Parathyroid adenoma (tissue), 2 donors: ENCODE data around the gene RGS3.

Experiments
- H2AFZ ChIP-seq: fragments of 300-600 bp; sonication (generic); one replicate; pipeline ENCODE4 v1.7.0; 2017; ENCODE audit warnings: antibody characterized with exemption, mild to moderate bottlenecking
- H3K27ac ChIP-seq: fragments of 300-600 bp; sonication (generic); one replicate; pipeline ENCODE4 v1.7.0; 2017
- H3K27me3 ChIP-seq: fragments of 300-600 bp; sonication (generic); one replicate; pipeline ENCODE4 v1.7.0; 2017; ENCODE audit warnings: low read length; ENCODE audit not compliant: control insufficient read depth, insufficient read depth
- H3K36me3 ChIP-seq: fragments of 300-600 bp; sonication (generic); one replicate; pipeline ENCODE4 v1.7.0; 2017; ENCODE audit warnings: low read length; ENCODE audit not compliant: control insufficient read depth, insufficient read depth
- H3K4me1 ChIP-seq: fragments of 300-600 bp; sonication (generic); one replicate; pipeline ENCODE4 v1.7.0; 2017; ENCODE audit warnings: control low read depth
- H3K4me2 ChIP-seq: fragments of 300-600 bp; sonication (generic); one replicate; pipeline ENCODE4 v1.7.0; 2017; ENCODE audit warnings: low read length
- H3K4me3 ChIP-seq: fragments of 300-600 bp; sonication (generic); one replicate; pipeline ENCODE4 v1.7.0; 2017; ENCODE audit warnings: low read depth, low read length
- H3K79me2 ChIP-seq: fragments of 300-600 bp; sonication (generic); one replicate; pipeline ENCODE4 v1.7.0; 2017; ENCODE audit warnings: control low read depth
- H3K9ac ChIP-seq: fragments of 300-600 bp; sonication (generic); one replicate; pipeline ENCODE4 v1.7.0; 2017; ENCODE audit warnings: mild to moderate bottlenecking
- H3K9me3 ChIP-seq: fragments of 300-600 bp; sonication (generic); one replicate; pipeline ENCODE4 v1.7.0; 2017; ENCODE audit warnings: low read length; ENCODE audit not compliant: control insufficient read depth
- CTCF ChIP-seq: fragments of 300-600 bp; sonication (generic); IDR thresholded peaks from one replicate; pipeline ENCODE4 v1.7.0; 2017; ENCODE audit warnings: antibody characterized with exemption, mild to moderate bottlenecking
- donor health status: primary hyperparathyroidism.

The RGS3 gene

GRCh38 chr9:113529336-113530009 lies 65.9 kb downstream of the RGS3 start:
- H3K27ac ChIP-seq, result no peak overlapping the region
- no peaks in the 10 kb centered on the region for H3K9me3 ChIP-seq
- H3K36me3 ChIP-seq, result no peaks in the 10 kb centered on the region
- H3K4me1 ChIP-seq, result no peaks in the 10 kb centered on the region
- H3K4me2 ChIP-seq, result no peak overlapping the region
- no peak overlapping the region for H3K4me3 ChIP-seq
- no peak for TF ChIP-seq CTCF
- H2AFZ ChIP-seq, result no peak overlapping the region
- no peak overlapping the region for H3K9ac ChIP-seq
- H3K27me3 ChIP-seq, result no peaks in the 10 kb centered on the region
- H3K79me2 ChIP-seq, result no peaks in the 10 kb centered on the region

GRCh38 chr9:113530022-113530635 lies 66.6 kb downstream of the RGS3 start:
- Histone ChIP-seq H3K4me3 (no peak overlapping the region), H3K27ac (no peak overlapping the region), H3K4me2 (no peak overlapping the region), H2AFZ (no peak overlapping the region), H3K27me3 (no peaks in the 10 kb centered on the region), H3K9me3 (no peaks in the 10 kb centered on the region), H3K36me3 (no peaks in the 10 kb centered on the region), H3K4me1 (no peaks in the 10 kb centered on the region), H3K9ac (no peak overlapping the region), H3K79me2 (no peaks in the 10 kb centered on the region)
- TF ChIP-seq CTCF, result no peak

- Histone ChIP-seq H3K4me1 (no peaks in the 10 kb centered on the region), H3K27me3 (no peaks in the 10 kb centered on the region), H3K36me3 (no peaks in the 10 kb centered on the region), H3K4me3 (no peak overlapping the region), H3K9me3 (no peaks in the 10 kb centered on the region), H2AFZ (no peak overlapping the region), H3K79me2 (no peaks in the 10 kb centered on the region), H3K9ac (no peak overlapping the region), H3K4me2 (no peak overlapping the region), H3K27ac (no peak overlapping the region)
- no peak for TF ChIP-seq CTCF
Measured at GRCh38 chr9:113530942-113531341, 67.4 kb downstream of the RGS3 start.

GRCh38 chr9:113531919-113532808 lies 68.6 kb downstream of the RGS3 start:
- H3K9ac ChIP-seq, result no peak overlapping the region
- H3K27me3 ChIP-seq, result no peaks in the 10 kb centered on the region
- TF ChIP-seq CTCF, result no peak
- H3K36me3 ChIP-seq, result no peaks in the 10 kb centered on the region
- H3K27ac ChIP-seq, result no peak overlapping the region
- H3K4me3 ChIP-seq, result no peak overlapping the region
- H3K9me3 ChIP-seq, result no peaks in the 10 kb centered on the region
- H3K79me2 ChIP-seq, result no peaks in the 10 kb centered on the region
- no peak overlapping the region for H3K4me2 ChIP-seq
- H2AFZ ChIP-seq, result no peak overlapping the region
- no peaks in the 10 kb centered on the region for H3K4me1 ChIP-seq
